Measurements from ENCODE around the gene NRCAM.

DNA sequence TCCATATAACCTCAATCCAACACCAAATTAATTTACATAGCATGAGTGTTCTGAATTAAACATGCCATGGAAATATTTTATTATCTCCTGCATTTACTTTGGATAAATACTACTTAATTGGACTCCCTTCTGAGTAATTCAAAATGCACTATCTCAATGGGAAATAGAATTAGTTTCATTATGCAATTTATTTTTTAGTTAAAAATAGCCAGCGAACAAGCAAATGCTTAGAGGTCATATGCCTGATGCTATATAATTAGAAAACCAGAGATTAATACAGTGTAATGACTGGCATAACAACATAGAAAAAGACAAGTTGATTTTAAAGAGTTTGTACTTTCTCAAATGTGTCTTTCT lies 165.1 kb downstream of the NRCAM start:
- TF ChIP-seq, protein P1, sequence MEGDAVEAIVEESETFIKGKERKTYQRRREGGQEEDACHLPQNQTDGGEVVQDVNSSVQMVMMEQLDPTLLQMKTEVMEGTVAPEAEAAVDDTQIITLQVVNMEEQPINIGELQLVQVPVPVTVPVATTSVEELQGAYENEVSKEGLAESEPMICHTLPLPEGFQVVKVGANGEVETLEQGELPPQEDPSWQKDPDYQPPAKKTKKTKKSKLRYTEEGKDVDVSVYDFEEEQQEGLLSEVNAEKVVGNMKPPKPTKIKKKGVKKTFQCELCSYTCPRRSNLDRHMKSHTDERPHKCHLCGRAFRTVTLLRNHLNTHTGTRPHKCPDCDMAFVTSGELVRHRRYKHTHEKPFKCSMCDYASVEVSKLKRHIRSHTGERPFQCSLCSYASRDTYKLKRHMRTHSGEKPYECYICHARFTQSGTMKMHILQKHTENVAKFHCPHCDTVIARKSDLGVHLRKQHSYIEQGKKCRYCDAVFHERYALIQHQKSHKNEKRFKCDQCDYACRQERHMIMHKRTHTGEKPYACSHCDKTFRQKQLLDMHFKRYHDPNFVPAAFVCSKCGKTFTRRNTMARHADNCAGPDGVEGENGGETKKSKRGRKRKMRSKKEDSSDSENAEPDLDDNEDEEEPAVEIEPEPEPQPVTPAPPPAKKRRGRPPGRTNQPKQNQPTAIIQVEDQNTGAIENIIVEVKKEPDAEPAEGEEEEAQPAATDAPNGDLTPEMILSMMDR (IDR thresholded peaks at IDR 0.05; ENCODE audit: insufficient read depth, low read depth, low read length) = no peak
- no peak for TF ChIP-seq EZH2 (IDR thresholded peaks at IDR 0.05; ENCODE audit: insufficient read depth, low read length)
